ENCODE measurements around the gene USP13. TPM values are rescaled to one million over a fixed set of nuclear protein-coding genes. Genes with fewer than 3 reads are reported as not detected.

USP13 gene
- total and polyA plus RNA-seq, 2 of the 13 experiments (the other 11 are each of a cell fraction or from before 2014, with no cell fraction given), result 15.9 to 36.7 TPM

DNA sequence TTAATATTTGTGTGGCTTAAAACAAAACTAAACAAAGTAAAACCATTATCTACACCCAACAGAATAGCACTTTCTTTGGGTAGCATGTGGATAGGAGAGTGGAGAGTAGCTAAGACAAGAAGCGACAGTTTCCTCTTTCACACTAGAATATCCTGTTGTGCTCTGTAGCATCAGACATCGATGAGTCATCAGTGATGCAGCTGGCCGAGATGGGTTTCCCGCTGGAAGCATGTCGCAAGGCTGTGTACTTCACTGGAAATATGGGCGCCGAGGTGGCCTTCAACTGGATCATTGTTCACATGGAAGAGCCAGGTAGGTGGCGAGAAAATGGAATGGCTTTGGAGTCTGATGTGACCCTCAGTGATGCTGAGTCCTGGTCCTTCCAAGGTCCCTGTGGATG is 108.1 kb downstream of the USP13 start:
- Histone ChIP-seq H3K36me3 (replicated peaks in 1 of 2; ENCODE audit: control insufficient read depth in 1 of 2, insufficient read depth in 2 of 2, low read length in 2 of 2) (peaks cover 12 to 45% of the 10 kb centered on the region in 2 experiments), H3K4me1 (ENCODE audit: insufficient read depth, low read length) (no peaks in the 10 kb centered on the region), H4K20me1 (ENCODE audit: insufficient read depth, low read length) (no peaks in the 10 kb centered on the region), H3K4me3 (replicated peaks in 1 of 3; ENCODE audit: insufficient read depth in 1 of 3, low read depth in 2 of 3, low read length in 3 of 3) (no peak overlapping the region), H3K9me3 (ENCODE audit: low read length) (no peaks in the 10 kb centered on the region), H3K4me2 (ENCODE audit: low read depth, low read length) (no peak overlapping the region), H3K27me3 (ENCODE audit: control insufficient read depth in 1 of 2, insufficient read depth in 2 of 2, low read length in 2 of 2) (peaks cover 0 to 1% of the 10 kb centered on the region in 2 experiments; a peak in 1 of 5 replicates), H2AFZ (ENCODE audit: low read length) (no peak overlapping the region), H3K9ac (ENCODE audit: insufficient read depth, low read depth, low read length) (no peak overlapping the region), H3K79me2 (ENCODE audit: insufficient read depth, low read length) (no peaks in the 10 kb centered on the region), H3K27ac (ENCODE audit: extremely low read length, insufficient read depth, low read length) (no peak overlapping the region)
- 96% methylated on average over 8 of the region's 8 CpGs for WGBS (ENCODE audit: low lambda C conversion rate)
- FAIRE-seq, result no peak
- BruUV-seq (replicated peaks), result no TSS peak
- CTCF ChIA-PET (ENCODE audit: low intra/inter-chr PET ratio, low total read pairs), result no interaction called here
- no peak for ATAC-seq
- in situ Hi-C loops (cut with HindIII; ENCODE audit: extremely low pct_ligation_motif_present, low pct_unique_long_range_greater_than_20kb) (no loop called here), intact Hi-C loops (cut with micrococcal nuclease; ENCODE audit: unreplicated experiment) (no loop called here)
- POLR2A ChIA-PET, result no interaction called here
- DNase-seq (ENCODE audit: low spot score), result peak; percentile 24
- TF ChIP-seq EEA1 (CRISPR knock-in tag; IDR thresholded peaks at IDR 0.05; ENCODE audit: borderline replicate concordance) (no peak), ZNF605 (CRISPR knock-in tag; IDR thresholded peaks at IDR 0.05) (no peak), ZMAT3 (CRISPR knock-in tag; conservative IDR thresholded peaks at IDR 0.05) (no peak), HOXA5 (CRISPR knock-in tag; IDR thresholded peaks at IDR 0.05) (no peak), PAWR (CRISPR knock-in tag; IDR thresholded peaks at IDR 0.05; ENCODE audit: borderline replicate concordance) (no peak), JUND (CRISPR knock-in tag; IDR thresholded peaks at IDR 0.05) (no peak), ZFP62 (CRISPR knock-in tag; IDR thresholded peaks at IDR 0.05) (no peak), KMT2B (CRISPR knock-in tag; IDR thresholded peaks at IDR 0.05) (no peak), CBX1 (IDR thresholded peaks at IDR 0.05; ENCODE audit: low read depth) (no peak)
- TF ChIP-seq, protein P1, sequence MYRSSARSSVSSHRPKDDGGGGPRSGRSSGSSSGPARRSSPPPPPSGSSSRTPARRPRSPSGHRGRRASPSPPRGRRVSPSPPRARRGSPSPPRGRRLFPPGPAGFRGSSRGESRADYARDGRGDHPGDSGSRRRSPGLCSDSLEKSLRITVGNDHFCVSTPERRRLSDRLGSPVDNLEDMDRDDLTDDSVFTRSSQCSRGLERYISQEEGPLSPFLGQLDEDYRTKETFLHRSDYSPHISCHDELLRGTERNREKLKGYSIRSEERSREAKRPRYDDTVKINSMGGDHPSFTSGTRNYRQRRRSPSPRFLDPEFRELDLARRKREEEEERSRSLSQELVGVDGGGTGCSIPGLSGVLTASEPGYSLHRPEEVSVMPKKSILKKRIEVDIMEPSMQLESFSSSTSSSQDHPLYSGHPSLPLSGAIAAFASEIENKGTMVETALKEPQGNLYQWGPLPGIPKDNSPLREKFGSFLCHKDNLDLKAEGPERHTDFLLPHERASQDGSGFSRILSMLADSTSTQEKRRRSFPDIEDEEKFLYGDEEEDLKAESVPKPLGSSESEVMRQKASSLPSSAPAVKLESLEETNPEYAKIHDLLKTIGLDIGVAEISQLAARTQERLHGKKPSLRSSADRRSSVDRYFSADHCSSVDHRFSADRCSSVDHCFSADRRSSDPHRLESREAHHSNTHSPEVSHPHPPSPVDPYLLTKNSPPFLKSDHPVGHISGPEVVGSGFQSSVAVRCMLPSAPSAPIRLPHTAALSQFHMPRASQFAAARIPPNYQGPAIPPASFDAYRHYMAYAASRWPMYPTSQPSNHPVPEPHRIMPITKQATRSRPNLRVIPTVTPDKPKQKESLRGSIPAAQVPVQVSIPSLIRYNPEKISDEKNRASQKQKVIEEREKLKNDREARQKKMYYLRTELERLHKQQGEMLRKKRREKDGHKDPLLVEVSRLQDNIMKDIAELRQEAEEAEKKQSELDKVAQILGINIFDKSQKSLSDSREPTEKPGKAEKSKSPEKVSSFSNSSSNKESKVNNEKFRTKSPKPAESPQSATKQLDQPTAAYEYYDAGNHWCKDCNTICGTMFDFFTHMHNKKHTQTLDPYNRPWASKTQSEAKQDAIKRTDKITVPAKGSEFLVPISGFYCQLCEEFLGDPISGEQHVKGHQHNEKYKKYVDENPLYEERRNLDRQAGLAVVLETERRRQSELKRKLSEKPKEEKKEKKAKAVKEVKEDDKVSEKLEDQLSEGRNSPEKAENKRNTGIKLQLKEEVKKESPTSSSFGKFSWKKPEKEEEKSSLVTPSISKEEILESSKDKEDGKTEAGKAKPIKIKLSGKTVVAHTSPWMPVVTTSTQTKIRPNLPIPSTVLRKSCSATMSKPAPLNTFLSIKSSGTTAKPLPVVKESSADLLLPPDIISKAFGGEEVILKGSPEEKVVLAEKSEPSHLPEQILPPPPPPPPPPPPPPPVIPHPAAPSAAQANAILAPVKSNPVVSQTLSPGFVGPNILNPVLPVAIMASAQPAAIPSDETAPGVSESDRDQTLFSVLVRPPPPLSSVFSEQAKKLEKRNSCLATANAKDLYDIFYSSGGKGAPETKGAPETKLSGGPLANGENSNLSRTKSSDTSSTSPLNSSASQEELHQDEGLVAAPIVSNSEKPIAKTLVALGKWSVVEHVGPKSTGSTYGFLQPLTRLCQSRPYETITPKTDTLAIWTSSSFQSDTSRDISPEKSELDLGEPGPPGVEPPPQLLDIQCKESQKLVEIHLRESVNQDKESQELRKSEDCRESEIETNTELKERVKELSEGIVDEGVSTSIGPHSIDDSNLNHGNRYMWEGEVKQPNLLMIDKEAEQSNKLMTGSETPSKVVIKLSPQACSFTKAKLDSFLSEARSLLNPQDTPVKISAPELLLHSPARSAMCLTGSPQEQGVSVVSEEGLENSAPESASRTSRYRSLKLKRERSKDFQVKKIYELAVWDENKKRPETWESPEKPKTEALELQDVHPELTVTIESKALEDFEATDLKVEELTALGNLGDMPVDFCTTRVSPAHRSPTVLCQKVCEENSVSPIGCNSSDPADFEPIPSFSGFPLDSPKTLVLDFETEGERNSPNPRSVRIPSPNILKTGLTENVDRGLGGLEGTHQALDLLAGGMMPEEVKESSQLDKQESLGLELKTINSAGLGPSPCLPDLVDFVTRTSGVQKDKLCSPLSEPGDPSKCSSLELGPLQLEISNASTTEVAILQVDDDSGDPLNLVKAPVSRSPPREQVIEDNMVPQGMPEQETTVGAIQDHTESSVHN (CRISPR knock-in tag; IDR thresholded peaks at IDR 0.05), result no peak
- TF ChIP-seq, protein P2, sequence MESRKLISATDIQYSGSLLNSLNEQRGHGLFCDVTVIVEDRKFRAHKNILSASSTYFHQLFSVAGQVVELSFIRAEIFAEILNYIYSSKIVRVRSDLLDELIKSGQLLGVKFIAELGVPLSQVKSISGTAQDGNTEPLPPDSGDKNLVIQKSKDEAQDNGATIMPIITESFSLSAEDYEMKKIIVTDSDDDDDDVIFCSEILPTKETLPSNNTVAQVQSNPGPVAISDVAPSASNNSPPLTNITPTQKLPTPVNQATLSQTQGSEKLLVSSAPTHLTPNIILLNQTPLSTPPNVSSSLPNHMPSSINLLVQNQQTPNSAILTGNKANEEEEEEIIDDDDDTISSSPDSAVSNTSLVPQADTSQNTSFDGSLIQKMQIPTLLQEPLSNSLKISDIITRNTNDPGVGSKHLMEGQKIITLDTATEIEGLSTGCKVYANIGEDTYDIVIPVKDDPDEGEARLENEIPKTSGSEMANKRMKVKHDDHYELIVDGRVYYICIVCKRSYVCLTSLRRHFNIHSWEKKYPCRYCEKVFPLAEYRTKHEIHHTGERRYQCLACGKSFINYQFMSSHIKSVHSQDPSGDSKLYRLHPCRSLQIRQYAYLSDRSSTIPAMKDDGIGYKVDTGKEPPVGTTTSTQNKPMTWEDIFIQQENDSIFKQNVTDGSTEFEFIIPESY (CRISPR knock-in tag; IDR thresholded peaks at IDR 0.05), result peak; percentile 97
- TF ChIP-seq, protein P3, sequence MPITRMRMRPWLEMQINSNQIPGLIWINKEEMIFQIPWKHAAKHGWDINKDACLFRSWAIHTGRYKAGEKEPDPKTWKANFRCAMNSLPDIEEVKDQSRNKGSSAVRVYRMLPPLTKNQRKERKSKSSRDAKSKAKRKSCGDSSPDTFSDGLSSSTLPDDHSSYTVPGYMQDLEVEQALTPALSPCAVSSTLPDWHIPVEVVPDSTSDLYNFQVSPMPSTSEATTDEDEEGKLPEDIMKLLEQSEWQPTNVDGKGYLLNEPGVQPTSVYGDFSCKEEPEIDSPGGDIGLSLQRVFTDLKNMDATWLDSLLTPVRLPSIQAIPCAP (CRISPR knock-in tag; IDR thresholded peaks at IDR 0.05; ENCODE audit: low read depth), result no peak
- TF ChIP-seq, protein P4, sequence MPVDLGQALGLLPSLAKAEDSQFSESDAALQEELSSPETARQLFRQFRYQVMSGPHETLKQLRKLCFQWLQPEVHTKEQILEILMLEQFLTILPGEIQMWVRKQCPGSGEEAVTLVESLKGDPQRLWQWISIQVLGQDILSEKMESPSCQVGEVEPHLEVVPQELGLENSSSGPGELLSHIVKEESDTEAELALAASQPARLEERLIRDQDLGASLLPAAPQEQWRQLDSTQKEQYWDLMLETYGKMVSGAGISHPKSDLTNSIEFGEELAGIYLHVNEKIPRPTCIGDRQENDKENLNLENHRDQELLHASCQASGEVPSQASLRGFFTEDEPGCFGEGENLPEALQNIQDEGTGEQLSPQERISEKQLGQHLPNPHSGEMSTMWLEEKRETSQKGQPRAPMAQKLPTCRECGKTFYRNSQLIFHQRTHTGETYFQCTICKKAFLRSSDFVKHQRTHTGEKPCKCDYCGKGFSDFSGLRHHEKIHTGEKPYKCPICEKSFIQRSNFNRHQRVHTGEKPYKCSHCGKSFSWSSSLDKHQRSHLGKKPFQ (CRISPR knock-in tag; IDR thresholded peaks at IDR 0.05; ENCODE audit: insufficient replicate concordance), result no peak

Measured in HepG2 (cell line).